Gastroesophageal sphincter (tissue), 3 donors: ENCODE results near the gene PELI1.

Source experiments
- EP300 ChIP-seq: sonication (generic); formaldehyde crosslinking; IDR thresholded peaks from one replicate; pipeline ENCODE4 v1.6.1; 2017; ENCODE audit warnings: antibody characterized with exemption, mild to moderate bottlenecking
- POLR2A ChIP-seq, 2 donors: fragments of 450-650 bp; IDR thresholded peaks; one replicate each; pipeline ENCODE4 v1.6.1; 2017; ENCODE audit warnings: antibody characterized with exemption in 2 of 2, mild to moderate bottlenecking in 2 of 2, moderate library complexity in 1 of 2
- POLR2AphosphoS5 ChIP-seq: sonication (generic); formaldehyde crosslinking; IDR thresholded peaks from one replicate; pipeline ENCODE4 v1.6.1; 2017; ENCODE audit warnings: antibody characterized with exemption
- TF ChIP-seq, protein P1 (sequence below), 4 experiments: fragments of 200-600 bp in 2 of 4; fragments of 450-650 bp in 2 of 4; sonication (generic) in 1 of 4; IDR thresholded peaks; one replicate each; pipeline ENCODE4 v1.5.1; 2017 to 2019; ENCODE audit warnings: antibody characterized with exemption in 4 of 4, mild to moderate bottlenecking in 2 of 4, moderate library complexity in 2 of 4

GRCh38 chr2:64085936-64086335 lies 58.3 kb downstream of the PELI1 start:
- TF ChIP-seq, protein P1, sequence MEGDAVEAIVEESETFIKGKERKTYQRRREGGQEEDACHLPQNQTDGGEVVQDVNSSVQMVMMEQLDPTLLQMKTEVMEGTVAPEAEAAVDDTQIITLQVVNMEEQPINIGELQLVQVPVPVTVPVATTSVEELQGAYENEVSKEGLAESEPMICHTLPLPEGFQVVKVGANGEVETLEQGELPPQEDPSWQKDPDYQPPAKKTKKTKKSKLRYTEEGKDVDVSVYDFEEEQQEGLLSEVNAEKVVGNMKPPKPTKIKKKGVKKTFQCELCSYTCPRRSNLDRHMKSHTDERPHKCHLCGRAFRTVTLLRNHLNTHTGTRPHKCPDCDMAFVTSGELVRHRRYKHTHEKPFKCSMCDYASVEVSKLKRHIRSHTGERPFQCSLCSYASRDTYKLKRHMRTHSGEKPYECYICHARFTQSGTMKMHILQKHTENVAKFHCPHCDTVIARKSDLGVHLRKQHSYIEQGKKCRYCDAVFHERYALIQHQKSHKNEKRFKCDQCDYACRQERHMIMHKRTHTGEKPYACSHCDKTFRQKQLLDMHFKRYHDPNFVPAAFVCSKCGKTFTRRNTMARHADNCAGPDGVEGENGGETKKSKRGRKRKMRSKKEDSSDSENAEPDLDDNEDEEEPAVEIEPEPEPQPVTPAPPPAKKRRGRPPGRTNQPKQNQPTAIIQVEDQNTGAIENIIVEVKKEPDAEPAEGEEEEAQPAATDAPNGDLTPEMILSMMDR (IDR thresholded peaks at IDR 0.05): no peak
- TF ChIP-seq POLR2A (IDR thresholded peaks at IDR 0.05) (no peak), POLR2AphosphoS5 (no peak), EP300 (no peak)
